GM18519 (cell line): ENCODE results near the gene SART1.

Experiments used
- ATAC-seq: cut with Tn5 transposase; IDR thresholded peaks from one replicate; pipeline ENCODE4 v1.9.1; 2021; ENCODE audit warnings: mild to moderate bottlenecking, moderate library complexity; ENCODE audit not compliant: unreplicated experiment, low FRiP score

The SART1 gene, protein sequence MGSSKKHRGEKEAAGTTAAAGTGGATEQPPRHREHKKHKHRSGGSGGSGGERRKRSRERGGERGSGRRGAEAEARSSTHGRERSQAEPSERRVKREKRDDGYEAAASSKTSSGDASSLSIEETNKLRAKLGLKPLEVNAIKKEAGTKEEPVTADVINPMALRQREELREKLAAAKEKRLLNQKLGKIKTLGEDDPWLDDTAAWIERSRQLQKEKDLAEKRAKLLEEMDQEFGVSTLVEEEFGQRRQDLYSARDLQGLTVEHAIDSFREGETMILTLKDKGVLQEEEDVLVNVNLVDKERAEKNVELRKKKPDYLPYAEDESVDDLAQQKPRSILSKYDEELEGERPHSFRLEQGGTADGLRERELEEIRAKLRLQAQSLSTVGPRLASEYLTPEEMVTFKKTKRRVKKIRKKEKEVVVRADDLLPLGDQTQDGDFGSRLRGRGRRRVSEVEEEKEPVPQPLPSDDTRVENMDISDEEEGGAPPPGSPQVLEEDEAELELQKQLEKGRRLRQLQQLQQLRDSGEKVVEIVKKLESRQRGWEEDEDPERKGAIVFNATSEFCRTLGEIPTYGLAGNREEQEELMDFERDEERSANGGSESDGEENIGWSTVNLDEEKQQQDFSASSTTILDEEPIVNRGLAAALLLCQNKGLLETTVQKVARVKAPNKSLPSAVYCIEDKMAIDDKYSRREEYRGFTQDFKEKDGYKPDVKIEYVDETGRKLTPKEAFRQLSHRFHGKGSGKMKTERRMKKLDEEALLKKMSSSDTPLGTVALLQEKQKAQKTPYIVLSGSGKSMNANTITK

DNA sequence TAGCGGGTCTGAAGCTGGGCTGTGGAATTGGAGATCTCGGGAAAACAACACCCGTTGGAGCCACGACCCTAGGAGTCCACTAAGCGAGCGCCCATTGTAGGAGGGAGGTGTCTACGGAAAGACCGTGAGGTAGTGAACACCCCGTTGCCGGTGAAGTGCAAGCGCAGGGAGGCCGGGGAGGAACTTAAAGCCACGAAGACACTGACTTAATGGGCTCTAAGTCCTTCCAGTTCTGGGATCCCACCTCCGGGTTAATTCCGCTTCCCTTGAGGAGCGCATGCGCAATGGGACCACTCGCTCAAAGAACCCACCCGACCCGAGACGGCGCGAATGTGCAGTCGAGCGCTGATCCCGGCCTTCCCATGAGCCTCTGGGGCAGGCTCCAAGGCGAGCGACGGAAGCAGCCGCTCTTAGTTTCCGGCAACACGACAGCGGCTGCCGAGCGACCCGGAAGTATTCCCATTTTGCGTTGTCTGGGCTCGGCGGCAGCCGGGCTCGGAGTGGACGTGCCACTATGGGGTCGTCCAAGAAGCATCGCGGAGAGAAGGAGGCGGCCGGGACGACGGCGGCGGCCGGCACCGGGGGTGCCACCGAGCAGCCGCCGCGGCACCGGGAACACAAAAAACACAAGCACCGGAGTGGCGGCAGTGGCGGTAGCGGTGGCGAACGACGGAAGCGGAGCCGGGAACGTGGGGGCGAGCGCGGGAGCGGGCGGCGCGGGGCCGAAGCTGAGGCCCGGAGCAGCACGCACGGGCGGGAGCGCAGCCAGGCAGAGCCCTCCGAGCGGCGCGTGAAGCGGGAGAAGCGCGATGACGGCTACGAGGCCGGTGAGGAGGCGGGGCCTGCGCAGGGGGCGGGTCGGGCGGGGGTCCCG, at the start of gene SART1:
Gene SART1, plus strand, starts transcription at position 468 of the 874 bp plus-strand sequence. Its CDS starts 47 bp downstream, at position 515.
- peak; percentile 63 for ATAC-seq

DNA sequence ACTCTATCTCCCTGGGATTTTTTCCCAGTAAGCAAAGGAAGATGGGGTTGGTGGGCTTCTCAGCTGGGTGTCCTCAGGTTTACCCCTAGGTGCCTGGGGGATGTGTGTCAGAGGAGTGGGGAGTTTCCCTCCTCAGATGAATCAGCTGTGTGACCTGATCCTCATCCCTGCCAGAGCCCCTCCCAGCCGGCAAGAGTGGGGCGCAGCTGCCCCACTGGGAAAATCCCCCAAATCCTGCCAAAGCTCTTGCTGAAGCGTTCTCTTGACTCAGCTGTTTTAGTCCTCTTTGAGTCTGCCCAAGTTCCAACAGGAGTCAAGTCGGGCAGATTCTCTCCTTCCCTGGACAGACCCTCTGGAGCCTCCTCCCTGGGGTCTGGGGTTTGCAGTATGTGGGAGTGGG, 48.7 kb upstream of the SART1 start:
- ATAC-seq: no peak

DNA sequence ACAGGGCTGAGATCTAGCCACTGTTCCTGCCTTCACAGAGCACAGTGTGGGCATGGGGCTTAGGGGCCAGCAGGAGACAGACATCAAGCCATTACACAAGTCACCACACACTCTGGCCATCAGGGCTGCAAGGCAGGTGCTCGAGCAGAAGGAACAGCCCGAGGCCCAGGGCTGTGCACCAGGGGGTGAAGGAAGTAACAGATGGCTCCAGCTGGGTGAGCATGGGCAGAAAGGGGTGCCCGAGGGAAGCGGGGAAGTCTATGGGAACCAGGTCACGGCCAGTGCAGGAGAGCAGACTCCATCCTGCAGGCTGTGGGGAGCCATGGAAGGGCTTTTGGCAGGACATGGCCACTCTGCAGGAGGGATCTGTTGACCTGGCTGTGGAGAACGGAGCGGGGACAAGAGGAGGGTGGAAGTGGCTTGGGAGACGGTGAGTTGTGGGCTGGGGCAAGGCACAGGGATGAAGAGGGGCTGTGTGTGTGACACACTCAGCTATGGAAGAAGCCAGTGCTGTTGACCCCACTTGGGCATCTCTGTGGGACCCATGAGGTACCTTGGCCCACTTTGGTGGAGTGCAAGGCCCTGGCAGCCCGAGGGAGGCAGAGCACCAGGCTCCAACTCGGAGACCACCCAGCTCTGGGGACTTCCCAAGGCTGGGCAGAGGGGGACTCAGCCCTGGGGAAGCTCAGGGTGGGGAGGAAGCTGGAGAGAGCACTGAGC, 46.3 kb upstream of the SART1 start:
- no peak for ATAC-seq

DNA sequence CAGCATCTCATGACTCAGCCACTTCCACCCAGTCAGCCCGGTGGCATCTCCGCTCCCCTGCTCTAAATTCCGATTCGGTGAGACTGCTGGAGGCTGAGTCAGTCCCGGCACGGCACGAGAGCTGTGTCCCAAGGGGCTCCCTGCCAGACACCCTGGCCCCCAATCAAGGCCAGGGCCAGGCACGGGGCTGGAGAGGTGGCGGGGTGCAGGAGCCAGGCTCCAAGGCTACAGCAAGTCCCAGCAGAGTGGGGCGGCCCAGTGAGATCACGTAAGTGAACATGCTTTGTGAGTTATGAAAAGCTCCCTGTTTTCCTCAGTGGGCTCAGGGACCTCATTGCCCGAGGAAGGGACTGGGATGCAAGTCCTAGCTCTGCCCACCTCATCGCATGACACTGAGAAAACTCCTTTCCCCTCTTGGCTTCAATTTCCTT, 45.7 kb upstream of the SART1 start:
- ATAC-seq: no peak

DNA sequence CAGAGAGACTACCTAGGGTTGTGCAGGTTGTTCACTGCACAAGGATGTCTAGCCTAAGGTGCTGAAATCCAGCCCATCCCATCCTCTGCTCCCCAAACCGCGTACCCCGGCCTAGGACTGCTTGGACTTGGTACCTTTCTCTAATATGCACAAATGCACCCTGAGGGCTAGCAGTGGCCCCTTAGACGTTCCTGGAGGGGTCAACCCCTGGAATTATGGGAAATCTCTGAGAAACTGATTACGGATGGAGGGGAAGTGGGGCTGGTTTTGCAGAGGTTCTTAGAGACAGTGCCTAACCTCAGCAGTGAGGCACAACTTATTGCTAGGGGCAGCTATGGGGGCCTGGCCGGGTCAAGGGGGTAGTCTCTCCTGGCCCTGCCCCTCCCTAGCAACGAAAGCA, 45.1 kb upstream of the SART1 start:
- ATAC-seq: no peak

DNA sequence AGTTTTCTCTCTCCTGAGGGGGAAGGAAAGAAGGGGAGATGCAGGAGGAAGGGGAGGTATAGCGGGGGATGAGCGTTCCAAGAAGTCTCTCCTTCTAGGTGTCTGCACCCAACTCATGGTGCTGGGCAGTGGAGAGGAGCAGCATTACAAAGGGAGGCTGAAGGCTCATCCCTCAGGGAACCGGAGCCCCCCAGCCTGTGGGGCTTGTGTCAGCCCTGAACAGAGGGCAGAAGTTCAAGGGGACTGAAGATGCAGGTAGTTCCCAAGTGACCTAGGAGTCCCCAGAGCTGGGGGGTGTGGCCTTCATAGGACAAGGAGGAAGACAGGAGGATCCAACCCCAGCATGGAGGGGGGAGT, 44.5 kb upstream of the SART1 start:
- ATAC-seq: no peak

DNA sequence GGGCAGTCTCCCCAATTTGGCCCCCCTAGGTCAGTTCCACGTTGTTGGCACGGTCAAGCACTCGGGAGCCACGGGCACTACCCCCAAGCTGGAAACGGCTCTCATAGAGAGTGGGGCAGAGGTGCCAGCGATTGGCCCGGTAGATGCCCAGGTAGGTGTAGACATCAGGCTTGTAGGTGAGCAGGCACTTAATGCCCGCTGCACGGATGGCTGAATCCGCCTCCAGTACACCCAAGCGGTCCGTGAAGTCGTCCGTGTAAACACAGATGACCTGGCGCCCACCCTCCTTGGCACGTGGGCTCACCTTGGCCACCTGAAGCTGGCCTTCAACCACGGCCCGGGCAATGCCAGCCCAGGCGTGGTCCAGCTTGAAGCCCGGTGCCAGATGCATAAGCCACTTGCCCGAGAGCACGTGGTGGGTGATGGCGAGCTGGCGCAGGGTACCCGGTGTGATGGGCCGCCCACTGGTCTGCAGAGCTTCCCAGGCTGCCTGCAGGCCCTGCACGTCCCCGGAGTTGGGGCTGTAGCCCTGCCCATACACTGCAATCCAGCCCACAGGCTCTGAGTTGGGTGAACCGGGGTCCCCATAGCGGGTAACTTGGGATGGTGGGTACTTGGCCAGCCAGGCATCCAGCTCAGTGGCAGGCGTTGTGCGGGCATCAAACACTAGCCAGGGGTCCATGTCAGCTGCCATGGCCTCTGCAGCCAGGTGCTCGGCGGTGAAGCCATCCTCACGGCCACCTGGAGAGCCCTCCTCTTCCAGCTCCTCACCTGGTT, 43.9 kb upstream of the SART1 start:
- no peak for ATAC-seq

DNA sequence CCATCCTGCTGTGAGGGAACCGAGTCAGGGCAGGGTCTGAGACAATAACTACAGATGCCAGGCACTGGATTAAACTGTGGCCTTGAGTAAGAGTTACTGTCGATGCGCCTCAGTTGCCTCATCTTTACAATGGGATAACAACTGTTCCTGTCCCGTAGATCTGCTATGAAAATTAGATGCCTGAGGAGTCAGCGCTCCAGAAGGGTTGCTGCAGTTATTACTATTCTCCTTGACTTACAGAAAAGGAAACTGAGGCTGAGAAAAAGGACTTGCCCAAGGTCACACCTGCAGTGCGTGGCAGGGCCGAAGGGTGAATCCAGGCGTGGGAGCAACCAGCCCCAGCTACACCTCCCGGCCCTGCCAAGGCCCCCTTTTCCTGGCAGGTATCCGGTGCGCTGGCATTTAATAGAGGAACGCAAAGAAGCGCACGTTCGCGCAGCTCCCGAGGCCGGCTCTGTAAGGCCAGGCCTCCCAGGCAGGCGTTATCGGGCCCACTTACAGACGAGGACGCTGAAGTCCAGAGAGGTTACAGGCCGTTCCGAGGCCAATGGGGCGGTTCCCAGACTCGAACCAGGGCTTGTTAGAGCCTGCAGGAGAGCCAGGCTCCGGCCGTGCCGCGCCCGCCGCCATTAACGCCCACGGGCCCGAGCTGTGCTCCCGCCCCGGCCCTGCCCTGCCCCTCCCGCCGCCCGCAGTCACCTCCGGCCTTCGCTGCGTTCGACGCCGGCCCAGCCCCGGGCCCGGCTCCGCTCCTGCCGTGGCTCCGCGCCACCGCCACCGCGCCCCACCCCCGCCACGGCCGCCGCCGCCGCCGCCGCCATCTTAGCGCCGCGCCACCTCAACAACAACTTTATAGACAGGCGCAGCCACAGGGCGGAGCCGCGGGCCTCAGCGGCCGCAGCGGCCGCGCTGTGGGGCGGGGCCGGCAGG, 43.1 kb upstream of the SART1 start, which contains the start of gene C11orf68:
Gene C11orf68, minus strand, starts transcription at position 852 of the 930 bp plus-strand sequence. Its CDS starts 31 bp downstream, at position 821.
- peak; percentile 30 for ATAC-seq

DNA sequence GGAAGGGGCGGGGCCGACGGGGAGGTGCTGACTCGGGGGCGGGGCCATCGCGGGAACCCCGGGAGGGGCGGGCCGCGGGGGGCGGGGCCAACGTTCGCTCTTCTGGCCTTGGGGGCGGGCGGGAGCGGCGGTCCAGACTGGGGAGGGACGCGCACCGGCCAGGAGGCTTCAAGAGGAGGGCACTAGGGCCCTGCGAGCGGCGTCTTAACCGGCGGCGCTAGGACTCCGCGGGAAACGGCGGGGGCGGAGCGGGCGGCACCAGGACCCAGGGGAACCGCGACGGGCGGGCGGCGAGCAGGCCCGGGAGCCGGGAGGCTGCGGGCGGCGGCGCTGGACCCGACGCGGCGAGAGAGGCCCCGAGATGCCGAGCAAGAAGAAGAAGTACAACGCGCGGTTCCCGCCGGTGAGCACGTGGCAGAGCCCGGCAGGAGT, 42.4 kb upstream of the SART1 start, which contains the start of gene DRAP1:
Gene DRAP1, plus strand, starts transcription at position 286 of the 432 bp plus-strand sequence. Its CDS starts 76 bp downstream, at position 362.
- ATAC-seq: peak; percentile 67

DNA sequence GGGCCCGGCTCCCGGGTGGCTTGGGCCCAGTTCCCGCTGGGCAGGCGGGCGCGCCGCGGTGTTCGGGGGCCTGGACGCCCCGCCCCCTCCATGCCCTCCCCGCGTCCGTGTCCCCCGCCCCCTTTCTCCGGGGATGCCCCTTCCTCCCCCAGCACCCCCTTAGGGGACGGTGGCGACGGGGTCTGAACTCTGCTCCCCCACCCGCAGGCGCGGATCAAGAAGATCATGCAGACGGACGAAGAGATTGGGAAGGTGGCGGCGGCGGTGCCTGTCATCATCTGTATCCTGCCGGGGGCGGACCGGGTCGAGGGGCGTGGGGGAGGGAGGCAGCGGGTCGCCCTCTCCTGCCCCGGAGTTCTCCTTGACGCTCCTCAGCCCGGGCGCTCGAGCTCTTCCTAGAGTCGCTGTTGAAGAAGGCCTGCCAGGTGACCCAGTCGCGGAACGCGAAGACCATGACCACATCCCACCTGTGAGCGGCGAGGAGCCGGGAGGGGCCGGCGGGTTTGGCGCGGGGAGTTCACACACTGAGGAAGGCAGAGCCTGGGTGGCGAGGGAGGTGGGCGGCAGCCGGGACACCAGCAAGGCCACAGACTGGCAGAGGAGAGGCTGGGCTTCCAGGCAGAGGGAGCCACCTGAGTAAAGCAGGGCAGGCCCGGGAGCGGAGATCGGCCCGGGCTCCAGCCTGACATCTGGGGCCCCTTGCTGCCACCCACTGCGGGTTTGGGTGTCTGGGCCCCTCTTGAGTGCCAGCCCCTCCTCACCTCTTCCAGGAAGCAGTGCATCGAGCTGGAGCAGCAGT, 41.8 kb upstream of the SART1 start:
- ATAC-seq: peak; percentile 26

DNA sequence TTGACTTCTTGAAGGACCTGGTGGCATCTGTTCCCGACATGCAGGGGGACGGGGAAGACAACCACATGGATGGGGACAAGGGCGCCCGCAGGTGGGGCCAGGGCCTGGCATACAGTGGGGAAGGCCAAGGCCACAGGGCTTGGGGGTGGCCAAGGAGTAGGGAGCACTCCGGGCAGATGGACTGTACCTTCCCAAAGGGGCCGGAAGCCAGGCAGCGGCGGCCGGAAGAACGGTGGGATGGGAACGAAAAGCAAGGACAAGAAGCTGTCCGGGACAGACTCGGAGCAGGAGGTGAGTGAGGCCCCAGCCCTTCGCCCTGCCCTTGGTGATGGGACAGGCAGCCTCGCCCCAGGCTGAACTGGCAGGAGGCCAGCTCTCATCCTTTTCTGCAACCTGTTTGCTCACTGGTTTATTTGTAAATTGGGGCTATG, 41.1 kb upstream of the SART1 start:
- ATAC-seq: no peak

DNA sequence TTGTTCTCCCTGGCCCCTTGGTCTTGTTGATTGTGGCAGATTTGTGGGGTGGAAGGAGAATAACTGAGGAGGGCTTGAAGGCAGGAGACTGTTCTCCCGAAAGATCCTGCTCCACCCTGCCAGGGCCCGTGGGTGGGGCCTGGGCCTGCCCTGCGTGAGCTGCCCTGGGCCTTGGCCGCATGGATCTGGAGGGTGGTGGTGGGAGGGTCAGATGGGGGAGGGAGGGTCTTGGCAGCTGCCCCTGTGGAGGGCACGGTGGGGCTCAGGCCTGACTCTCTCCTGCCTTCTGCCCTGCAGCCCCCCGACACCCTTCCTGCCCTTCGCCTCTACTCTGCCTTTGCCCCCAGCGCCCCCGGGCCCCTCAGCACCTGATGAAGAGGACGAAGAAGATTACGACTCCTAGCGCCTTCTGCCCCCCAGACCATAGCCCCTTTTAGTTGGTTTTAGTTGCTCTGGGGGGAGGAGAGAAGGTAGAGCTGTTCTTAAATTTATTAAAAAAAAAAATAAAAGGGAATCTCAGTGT, 40.4 kb upstream of the SART1 start:
- ATAC-seq: no peak

DNA sequence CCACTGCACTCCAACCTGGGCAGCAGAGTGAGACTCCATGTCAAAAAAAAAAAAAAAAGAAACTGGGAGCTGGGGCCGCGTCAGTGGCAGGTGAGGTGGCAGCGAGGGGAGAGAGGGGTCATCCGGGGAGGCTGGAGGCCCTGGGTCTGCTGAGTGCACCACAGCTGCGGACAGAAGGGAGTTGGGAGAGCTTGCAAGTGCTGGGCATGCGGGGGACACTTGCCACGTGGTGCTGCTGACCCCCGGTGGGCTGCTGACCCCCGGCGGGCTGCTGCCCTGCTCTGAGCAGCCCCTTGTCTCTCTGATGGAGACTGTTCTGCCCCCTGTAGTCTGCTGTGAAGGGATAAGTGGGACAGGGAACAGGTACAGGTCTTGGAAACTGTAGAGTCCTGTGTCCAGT, 39.7 kb upstream of the SART1 start:
- ATAC-seq: no peak

DNA sequence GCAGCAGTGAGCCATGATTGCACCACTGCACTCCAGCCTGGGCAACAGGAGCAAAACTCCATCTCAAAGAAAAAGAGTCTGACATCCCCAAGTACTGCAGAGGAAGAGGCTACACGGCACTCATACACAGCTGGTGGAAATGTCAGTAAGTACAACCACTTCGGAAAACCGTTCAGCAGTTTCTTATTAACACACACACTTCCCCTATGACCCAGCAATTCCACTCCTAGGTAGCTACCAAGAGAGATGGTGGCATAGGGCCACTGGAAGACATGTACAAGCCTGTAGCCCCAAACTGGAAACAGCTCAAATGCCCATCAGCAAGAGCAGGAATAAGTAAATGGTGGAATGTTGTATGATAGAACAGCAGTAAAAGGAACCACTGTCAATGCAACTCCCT, 39.0 kb upstream of the SART1 start:
- ATAC-seq: no peak

DNA sequence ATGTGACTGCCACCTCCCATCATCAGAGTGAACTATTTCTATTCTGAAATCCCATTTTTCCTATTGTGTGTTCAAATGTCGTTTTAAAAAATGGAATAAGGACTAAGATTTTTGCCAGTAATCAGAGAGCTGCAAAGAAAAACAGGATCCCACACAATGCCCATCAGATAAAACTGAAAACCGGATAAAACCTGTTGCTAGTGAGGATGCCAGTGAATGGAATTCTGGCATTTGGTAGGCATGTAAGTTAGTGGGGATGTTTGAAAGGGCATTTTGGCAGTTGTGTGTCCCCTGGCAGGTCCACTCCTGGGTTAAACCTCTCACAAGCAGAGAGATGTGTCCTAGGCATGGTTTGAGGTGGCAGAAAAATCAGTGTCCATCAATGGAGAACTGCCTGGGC, 36.1 kb upstream of the SART1 start:
- ATAC-seq: no peak

DNA sequence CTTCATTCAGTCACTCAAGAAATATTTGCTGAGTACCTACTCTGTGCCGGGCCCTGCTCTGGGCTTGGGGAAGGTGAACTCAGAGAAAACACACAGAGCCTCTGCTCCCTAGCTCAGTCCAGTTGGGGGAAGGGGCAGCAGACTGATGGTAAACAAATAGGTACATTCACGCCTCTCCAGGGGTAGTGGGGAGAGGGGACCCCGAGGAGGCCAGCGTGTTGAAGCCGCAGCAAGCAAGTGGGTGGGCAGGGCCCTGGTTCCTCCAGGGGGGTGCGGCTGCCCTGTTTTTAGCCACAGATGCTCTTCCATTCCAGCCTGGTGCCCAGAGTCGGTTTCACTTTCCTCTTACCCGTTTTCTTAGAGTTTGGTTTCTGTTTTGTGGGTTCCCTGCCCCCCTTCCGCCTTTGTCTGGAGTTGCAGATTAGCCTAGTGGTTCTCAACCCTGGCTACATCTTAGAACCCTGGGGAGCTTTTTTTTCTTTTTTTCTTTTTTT, 33.6 kb upstream of the SART1 start:
- no peak for ATAC-seq

DNA sequence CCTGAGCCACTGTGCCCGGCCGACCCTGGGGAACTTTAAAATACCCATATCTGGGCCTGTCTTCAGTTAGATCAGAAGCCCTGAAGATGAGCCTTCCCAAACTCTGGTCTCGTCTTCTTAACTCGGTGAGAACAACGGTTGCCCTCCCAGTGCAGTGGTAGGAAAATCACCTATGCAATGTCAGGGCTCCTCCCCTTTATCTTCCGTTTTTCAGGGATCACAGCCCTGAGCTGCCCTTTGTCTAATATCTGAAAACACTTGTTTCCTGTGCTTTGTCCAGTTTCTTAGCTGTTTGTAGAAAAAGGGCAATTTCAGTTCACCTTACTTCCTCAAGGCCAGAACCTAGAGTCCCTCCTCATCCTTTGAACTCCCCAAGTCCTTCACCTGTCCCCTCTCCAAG, 32.9 kb upstream of the SART1 start:
- ATAC-seq: no peak
